OCI-LY3 (cell line): Measurements from ENCODE around the gene ZNF280A.

Experiments
- EZH2phosphoT487 ChIP-seq: fragments of 200-600 bp; shearing (Covaris generic); IDR thresholded peaks from 2 replicates; pipeline ENCODE4 v1.6.1; 2018; ENCODE audit warnings: antibody characterized with exemption, mixed run types, low read depth
- TF ChIP-seq, protein P1 (sequence below): fragments of 200-600, 300-600 bp; sonication (generic); IDR thresholded peaks from 2 replicates; pipeline ENCODE4 v1.5.1; 2014; ENCODE audit warnings: antibody characterized with exemption, low read length, low read depth

DNA sequence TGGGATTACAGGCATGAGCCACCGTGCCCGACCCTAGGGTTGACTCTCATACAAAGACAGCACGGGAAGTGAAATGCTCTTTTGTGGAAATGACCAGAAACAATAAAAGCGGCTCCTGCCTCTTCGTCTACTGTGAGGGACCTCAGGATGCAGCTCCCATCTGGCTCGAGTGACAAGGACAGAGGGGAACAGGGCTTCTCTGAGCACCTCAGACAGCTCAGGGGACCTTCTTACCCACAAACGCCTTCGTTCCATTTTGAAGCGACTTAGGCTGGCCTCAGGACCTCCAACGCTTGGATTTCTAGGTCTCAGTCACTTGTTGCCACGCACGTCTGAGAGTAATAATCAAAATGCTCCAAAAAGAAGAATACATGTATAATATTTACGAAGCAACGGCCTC is 36.5 kb upstream of the ZNF280A start:
- TF ChIP-seq, protein P1, sequence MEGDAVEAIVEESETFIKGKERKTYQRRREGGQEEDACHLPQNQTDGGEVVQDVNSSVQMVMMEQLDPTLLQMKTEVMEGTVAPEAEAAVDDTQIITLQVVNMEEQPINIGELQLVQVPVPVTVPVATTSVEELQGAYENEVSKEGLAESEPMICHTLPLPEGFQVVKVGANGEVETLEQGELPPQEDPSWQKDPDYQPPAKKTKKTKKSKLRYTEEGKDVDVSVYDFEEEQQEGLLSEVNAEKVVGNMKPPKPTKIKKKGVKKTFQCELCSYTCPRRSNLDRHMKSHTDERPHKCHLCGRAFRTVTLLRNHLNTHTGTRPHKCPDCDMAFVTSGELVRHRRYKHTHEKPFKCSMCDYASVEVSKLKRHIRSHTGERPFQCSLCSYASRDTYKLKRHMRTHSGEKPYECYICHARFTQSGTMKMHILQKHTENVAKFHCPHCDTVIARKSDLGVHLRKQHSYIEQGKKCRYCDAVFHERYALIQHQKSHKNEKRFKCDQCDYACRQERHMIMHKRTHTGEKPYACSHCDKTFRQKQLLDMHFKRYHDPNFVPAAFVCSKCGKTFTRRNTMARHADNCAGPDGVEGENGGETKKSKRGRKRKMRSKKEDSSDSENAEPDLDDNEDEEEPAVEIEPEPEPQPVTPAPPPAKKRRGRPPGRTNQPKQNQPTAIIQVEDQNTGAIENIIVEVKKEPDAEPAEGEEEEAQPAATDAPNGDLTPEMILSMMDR, result no peak
- no peak for TF ChIP-seq EZH2phosphoT487
